Transverse colon (tissue), 4 donors: ENCODE data around the gene FARP1. TPM values are rescaled to one million over a fixed set of nuclear protein-coding genes. Genes with fewer than 3 reads are reported as not detected.

Experiments used
- DNase-seq: peaks from one replicate; pipeline ENCODE4 v3.0.0-alpha.2; 2019
- H3K27ac ChIP-seq, 4 donors: fragments of 200-600 bp; sonication (generic); 2 replicates each; pipeline ENCODE4 v1.5.1; 2016 to 2018; ENCODE audit warnings: inconsistent platforms in 4 of 4
- H3K27me3 ChIP-seq: fragments of 200-600 bp; sonication (generic); 2 replicates; pipeline ENCODE4 v1.5.1; 2017; ENCODE audit warnings: inconsistent platforms
- H3K36me3 ChIP-seq, 4 donors: fragments of 200-600 bp; sonication (generic); 2 replicates each; pipeline ENCODE4 v1.5.1; 2017 to 2019; ENCODE audit warnings: inconsistent platforms in 4 of 4
- H3K4me1 ChIP-seq, 4 donors: fragments of 200-600 bp; sonication (generic); 2 replicates each; pipeline ENCODE4 v1.5.1; 2017 to 2020; ENCODE audit warnings: inconsistent platforms in 4 of 4
- H3K4me3 ChIP-seq, 4 donors: fragments of 200-600 bp; sonication (generic); 1 replicate in 1 of 4; 2 replicates in 3 of 4; pipeline versions ENCODE4 v1.5.1 to v1.6.1; 2017 to 2019; ENCODE audit warnings: inconsistent platforms in 4 of 4
- H3K9me3 ChIP-seq, 2 donors: fragments of 200-600 bp; sonication (generic); 2 replicates each; pipeline ENCODE4 v1.5.1; 2017 to 2019; ENCODE audit warnings: inconsistent platforms in 2 of 2
- EP300 ChIP-seq: sonication (generic); formaldehyde crosslinking; IDR thresholded peaks from one replicate; pipeline ENCODE4 v1.6.1; 2017; ENCODE audit warnings: antibody characterized with exemption, low read depth
- POLR2A ChIP-seq: fragments of 450-650 bp; IDR thresholded peaks from one replicate; pipeline ENCODE4 v1.6.1; 2016; ENCODE audit warnings: antibody characterized with exemption, mild to moderate bottlenecking, moderate library complexity
- POLR2AphosphoS5 ChIP-seq, 3 donors: sonication (generic); formaldehyde crosslinking; IDR thresholded peaks; one replicate each; pipeline ENCODE4 v1.6.1; 2016; ENCODE audit warnings: antibody characterized with exemption in 3 of 3
- WGBS, 2 donors: methylation state at CpG; one replicate each; pipeline ENCODE4 v1.1.5; 2018; ENCODE audit warnings: low coverage in 1 of 2; 5-methylcytosine and 5-hydroxymethylcytosine counted together
- in situ Hi-C, 4 donors: fragments of 200-750 bp; cut with MboI; loops; one replicate each; pipeline versions ENCODE4 v1.15.0 to v1.15.1; 2017; ENCODE audit warnings: low sequenced_read_pairs in 3 of 4, low pct_ligation_motif_present in 1 of 4, low pct_unique_long_range_greater_than_20kb in 1 of 4
- intact Hi-C: fragments of 100-400 bp; cut with DNase I; formaldehyde crosslinking; loops from one replicate; pipeline ENCODE4 v1.15.1; 2023; ENCODE audit warnings: low total_unique reads
- total RNA-seq, 4 donors: library from RNA; depleted of rRNA; stranded (reverse); fragments of >200 nt; gene quantifications; one replicate each; pipeline ENCODE4 v1.1.0, GENCODE V29; 2016
- TF ChIP-seq, protein P1 (sequence below), 5 experiments: fragments of 200-600 bp in 3 of 5; fragments of 450-650 bp in 2 of 5; sonication (generic) in 3 of 5; IDR thresholded peaks; 1 replicate in 2 of 5; 2 replicates in 3 of 5; pipeline ENCODE4 v1.5.1; 2016 to 2017; ENCODE audit warnings: antibody characterized with exemption in 5 of 5, inconsistent platforms in 3 of 5, mild to moderate bottlenecking in 2 of 5, moderate library complexity in 1 of 5

FARP1 gene
- total RNA-seq, 4 donors from 2014 or later = 32.8 to 41.8 (median 38.3) TPM

DNA sequence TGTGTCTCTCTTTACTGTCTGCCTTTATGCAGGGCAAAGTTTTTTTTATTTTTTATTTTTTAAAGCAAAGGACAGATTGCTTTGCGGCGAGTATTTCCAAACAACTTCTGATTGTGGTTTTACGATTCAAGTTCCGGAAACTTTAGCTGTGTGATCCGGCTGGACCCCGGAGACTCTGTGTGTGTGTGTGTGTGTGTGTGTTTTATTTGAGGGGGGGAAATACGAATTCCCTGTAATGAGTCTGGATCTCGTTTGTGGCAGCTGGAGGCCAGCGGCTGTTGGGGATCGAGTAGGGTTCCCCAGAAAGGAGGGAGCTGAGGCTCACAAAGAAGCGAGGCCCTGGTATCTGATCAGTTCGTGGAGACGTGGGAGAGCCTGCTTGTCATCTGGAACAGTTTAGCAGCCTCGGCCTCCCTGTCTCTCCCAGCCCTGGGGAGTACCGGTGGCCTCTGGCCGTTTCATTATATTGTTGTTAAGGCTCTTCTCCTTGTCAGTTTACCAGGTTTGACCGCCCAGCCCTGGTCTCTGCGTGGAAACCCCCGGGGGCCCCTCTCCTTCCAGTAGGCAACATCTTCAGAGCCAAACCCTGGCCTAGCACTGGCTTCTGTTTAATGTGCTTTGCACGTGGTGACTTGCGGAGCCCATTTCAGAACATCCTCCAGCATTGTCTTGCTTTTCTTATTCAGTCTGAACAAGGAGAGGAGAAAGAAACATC is 1.3 kb downstream of the FARP1 start:
- H3K27me3 ChIP-seq = peaks cover 5% of the 10 kb centered on the region
- no peaks in the 10 kb centered on the region for H3K36me3 ChIP-seq
- peaks cover 16 to 23% (median 19%) of the 10 kb centered on the region in 4 donors for H3K4me1 ChIP-seq
- 4 to 11% methylated on average over 11 to 21 of the region's 21 CpGs for WGBS, 2 donors
- in situ Hi-C loops = loop anchor here in 3 of 4 donors (10.0 to 25.0 kb wide), 4 partner anchors 243 to 511 kb away; no protein-coding TSS in a partner anchor
- peak overlapping the region; percentile 64 to 96 (median 90) for H3K4me3 ChIP-seq
- TF ChIP-seq EP300 (no peak), POLR2A (no peak), POLR2AphosphoS5 (IDR thresholded peaks at IDR 0.05) (no peak)
- TF ChIP-seq, protein P1, sequence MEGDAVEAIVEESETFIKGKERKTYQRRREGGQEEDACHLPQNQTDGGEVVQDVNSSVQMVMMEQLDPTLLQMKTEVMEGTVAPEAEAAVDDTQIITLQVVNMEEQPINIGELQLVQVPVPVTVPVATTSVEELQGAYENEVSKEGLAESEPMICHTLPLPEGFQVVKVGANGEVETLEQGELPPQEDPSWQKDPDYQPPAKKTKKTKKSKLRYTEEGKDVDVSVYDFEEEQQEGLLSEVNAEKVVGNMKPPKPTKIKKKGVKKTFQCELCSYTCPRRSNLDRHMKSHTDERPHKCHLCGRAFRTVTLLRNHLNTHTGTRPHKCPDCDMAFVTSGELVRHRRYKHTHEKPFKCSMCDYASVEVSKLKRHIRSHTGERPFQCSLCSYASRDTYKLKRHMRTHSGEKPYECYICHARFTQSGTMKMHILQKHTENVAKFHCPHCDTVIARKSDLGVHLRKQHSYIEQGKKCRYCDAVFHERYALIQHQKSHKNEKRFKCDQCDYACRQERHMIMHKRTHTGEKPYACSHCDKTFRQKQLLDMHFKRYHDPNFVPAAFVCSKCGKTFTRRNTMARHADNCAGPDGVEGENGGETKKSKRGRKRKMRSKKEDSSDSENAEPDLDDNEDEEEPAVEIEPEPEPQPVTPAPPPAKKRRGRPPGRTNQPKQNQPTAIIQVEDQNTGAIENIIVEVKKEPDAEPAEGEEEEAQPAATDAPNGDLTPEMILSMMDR (IDR thresholded peaks at IDR 0.05) = no peak
- H3K27ac ChIP-seq = peak overlapping the region; percentile 81 to 90 (median 84)
- no peaks in the 10 kb centered on the region for H3K9me3 ChIP-seq
- peak; percentile 11 for DNase-seq
- intact Hi-C loops = no loop called here

DNA sequence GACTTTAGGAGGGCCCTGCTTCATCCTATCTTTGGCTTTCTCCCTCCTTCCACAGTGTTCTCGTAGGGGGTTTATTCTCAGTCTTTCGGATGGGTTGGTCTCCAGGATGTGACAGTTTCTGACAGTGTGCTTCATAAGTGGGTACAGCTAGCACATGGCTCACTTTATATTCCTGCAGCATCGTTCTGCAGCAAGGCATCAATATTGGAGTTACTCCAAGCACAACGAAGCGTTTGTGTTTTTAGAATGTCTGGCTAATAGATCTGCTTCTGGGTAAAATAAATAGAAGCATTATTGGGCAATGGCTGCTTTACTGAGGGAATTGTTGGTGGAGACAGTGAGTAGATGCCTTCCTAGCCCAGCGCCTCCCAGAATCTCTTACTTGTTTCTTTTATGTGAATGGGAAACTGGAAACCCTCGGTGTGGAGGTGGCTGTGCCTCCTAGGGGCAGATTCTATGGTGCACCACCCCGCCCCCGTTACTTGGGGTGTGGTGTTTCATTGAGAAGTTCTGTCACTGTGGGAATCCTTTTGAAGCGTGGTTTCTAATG is 2.0 kb downstream of the FARP1 start:
- H3K4me3 ChIP-seq = peak overlapping the region in 2 of 4 donors; percentile 87 to 94
- TF ChIP-seq, protein P1 (IDR thresholded peaks at IDR 0.05) = no peak
- no peak for TF ChIP-seq POLR2AphosphoS5 (IDR thresholded peaks at IDR 0.05)
- TF ChIP-seq POLR2A = no peak
- TF ChIP-seq EP300 = no peak
- intact Hi-C loops = no loop called here

DNA sequence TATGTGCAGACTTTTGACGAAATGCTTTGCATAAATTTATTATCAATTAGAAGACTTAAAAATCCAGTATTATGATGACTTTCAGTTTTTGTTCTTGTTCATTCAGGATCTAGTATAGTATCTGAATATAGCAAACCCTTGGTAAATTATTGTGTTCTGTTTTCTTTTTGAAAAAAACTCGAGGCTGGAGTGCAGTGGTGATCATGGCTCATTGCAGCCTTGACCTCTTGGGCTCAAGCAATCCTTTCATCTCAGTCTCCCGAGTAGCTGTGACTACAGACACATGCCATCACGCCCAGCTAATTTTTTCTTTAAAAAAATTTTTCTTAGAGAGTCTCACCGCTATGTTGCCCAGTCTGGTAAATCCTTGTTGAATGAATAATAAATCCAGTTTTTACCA is 4.6 kb downstream of the FARP1 start:
- no peak for DNase-seq
- no peak overlapping the region for H3K27ac ChIP-seq
- peaks cover 1% of the 10 kb centered on the region for H3K27me3 ChIP-seq
- no peak overlapping the region for H3K4me3 ChIP-seq
- TF ChIP-seq POLR2A (no peak), EP300 (no peak), POLR2AphosphoS5 (IDR thresholded peaks at IDR 0.05) (no peak)
- TF ChIP-seq, protein P1 (IDR thresholded peaks at IDR 0.05) = no peak
- no peaks in the 10 kb centered on the region for H3K36me3 ChIP-seq
- no peaks in the 10 kb centered on the region for H3K9me3 ChIP-seq
- in situ Hi-C loops (loop anchor here in 3 of 4 donors (10.0 to 25.0 kb wide), 4 partner anchors 240 to 507 kb away; no protein-coding TSS in a partner anchor), intact Hi-C loops (no loop called here)
- WGBS, 2 donors = 61 to 66% methylated on average over 5 of the region's 5 CpGs
- H3K4me1 ChIP-seq = peaks cover 10 to 17% (median 15%) of the 10 kb centered on the region in 4 donors

More for the DNA sequence above, 2.0 kb downstream of the FARP1 start:
- in situ Hi-C loops = loop anchor here in 3 of 4 donors (10.0 to 25.0 kb wide), 4 partner anchors 242 to 510 kb away; no protein-coding TSS in a partner anchor
- peaks cover 16 to 23% (median 19%) of the 10 kb centered on the region in 4 donors for H3K4me1 ChIP-seq
- peaks cover 5% of the 10 kb centered on the region for H3K27me3 ChIP-seq
- H3K9me3 ChIP-seq = no peaks in the 10 kb centered on the region
- 41 to 52% methylated on average over 5 to 10 of the region's 10 CpGs for WGBS, 2 donors
- H3K36me3 ChIP-seq = no peaks in the 10 kb centered on the region
- no peak for DNase-seq
- peak overlapping the region; percentile 81 to 90 (median 84) for H3K27ac ChIP-seq

DNA sequence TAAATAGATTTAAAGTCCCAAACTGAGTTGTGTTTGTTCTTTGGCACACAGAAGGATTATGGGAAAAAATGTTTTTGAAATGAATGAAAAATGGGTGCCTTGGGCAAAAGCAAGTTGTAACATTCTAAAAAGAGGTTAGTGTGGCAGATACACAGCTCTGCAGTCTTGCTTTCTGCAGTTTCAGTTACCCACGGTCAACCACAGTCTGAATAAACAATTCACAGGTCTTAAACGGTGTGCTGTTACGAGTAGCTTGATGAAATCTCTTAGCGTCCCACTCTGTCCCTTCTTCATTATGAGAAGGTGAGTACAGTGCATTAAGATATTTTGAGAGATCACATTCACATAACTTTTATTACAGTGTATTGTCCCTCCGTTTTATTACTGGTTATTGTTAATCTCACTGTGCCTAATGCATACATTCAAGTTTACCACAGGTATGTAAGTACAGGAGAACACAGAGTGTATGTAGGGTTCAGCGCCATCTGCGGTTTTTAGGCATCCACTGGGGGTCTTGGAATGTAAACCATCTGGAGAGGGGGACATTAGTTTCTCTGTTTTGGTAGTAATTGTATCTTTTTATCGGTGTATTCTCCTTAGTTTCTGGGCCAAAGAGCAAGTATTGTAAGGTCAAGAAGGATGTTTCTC is 8.1 kb downstream of the FARP1 start:
- Histone ChIP-seq H3K27me3 (no peaks in the 10 kb centered on the region), H3K4me3 (no peak overlapping the region), H3K4me1 (no peaks in the 10 kb centered on the region), H3K27ac (no peak overlapping the region), H3K9me3 (no peaks in the 10 kb centered on the region), H3K36me3 (no peaks in the 10 kb centered on the region)
- TF ChIP-seq, protein P1 (IDR thresholded peaks at IDR 0.05) = no peak
- no peak for TF ChIP-seq POLR2AphosphoS5 (IDR thresholded peaks at IDR 0.05)
- TF ChIP-seq EP300 = no peak
- TF ChIP-seq POLR2A = no peak
- in situ Hi-C loops = loop anchor here in 1 of 4 donors (10.0 kb wide), 1 partner anchor 264 kb away; no protein-coding TSS in a partner anchor
- DNase-seq = no peak
- 73 to 77% methylated on average over 8 of the region's 8 CpGs for WGBS, 2 donors
- intact Hi-C loops = no loop called here
